Tibial nerve (tissue), 4 donors: ENCODE results near the gene ITSN2. TPM values are rescaled to one million over a fixed set of nuclear protein-coding genes. Genes with fewer than 3 reads are reported as not detected.

Experiments used
- DNase-seq, 2 donors: peaks; one replicate each; pipeline ENCODE4 v3.0.0-alpha.2; 2019; ENCODE audit warnings: low spot score in 2 of 2
- H3K27ac ChIP-seq, 4 donors: fragments of 200-600 bp; sonication (generic) in 3 of 4; one replicate each; pipeline ENCODE4 v1.5.1; 2017 to 2019; ENCODE audit warnings: mild to moderate bottlenecking in 1 of 4
- H3K27me3 ChIP-seq, 2 donors: fragments of 200-600 bp; sonication (generic) in 1 of 2; one replicate each; pipeline versions ENCODE4 v1.5.1 to v1.6.0; 2017 to 2019
- H3K36me3 ChIP-seq, 3 donors: fragments of 200-600 bp; sonication (generic); one replicate each; pipeline ENCODE4 v1.5.1; 2018 to 2019
- H3K4me1 ChIP-seq, 4 donors: fragments of 200-600 bp; sonication (generic) in 3 of 4; one replicate each; pipeline ENCODE4 v1.5.1; 2017 to 2019
- H3K4me3 ChIP-seq, 4 donors: fragments of 200-600 bp; sonication (generic) in 3 of 4; one replicate each; pipeline ENCODE4 v1.5.1; 2017 to 2019; ENCODE audit warnings: mild to moderate bottlenecking in 1 of 4, moderate library complexity in 1 of 4
- H3K9me3 ChIP-seq, 4 donors: fragments of 200-600 bp; sonication (generic) in 3 of 4; one replicate each; pipeline ENCODE4 v1.5.1; 2017 to 2019
- EP300 ChIP-seq, 2 donors: sonication (generic); formaldehyde crosslinking; IDR thresholded peaks; one replicate each; pipeline ENCODE4 v1.6.1; 2017; ENCODE audit warnings: antibody characterized with exemption in 2 of 2, mild to moderate bottlenecking in 1 of 2
- POLR2A ChIP-seq, 2 donors: fragments of 450-650 bp; IDR thresholded peaks; one replicate each; pipeline ENCODE4 v1.6.1; 2017; ENCODE audit warnings: antibody characterized with exemption in 2 of 2, mild to moderate bottlenecking in 2 of 2, moderate library complexity in 2 of 2
- WGBS, 2 donors: methylation state at CpG; one replicate each; pipeline ENCODE4 v1.1.5; 2018; 5-methylcytosine and 5-hydroxymethylcytosine counted together
- total RNA-seq, 4 donors: library from RNA; depleted of rRNA; stranded (reverse); fragments of >200 nt; gene quantifications; one replicate each; pipeline ENCODE4 v1.1.0, GENCODE V29; 2016
- TF ChIP-seq, protein P1 (sequence below), 5 experiments: fragments of 200-600 bp in 3 of 5; fragments of 450-650 bp in 2 of 5; sonication (generic) in 3 of 5; IDR thresholded peaks; one replicate each; pipeline ENCODE4 v1.5.1; 2016 to 2019; ENCODE audit warnings: antibody characterized with exemption in 5 of 5, mild to moderate bottlenecking in 3 of 5, moderate library complexity in 2 of 5

Gene ITSN2
- total RNA-seq, 4 donors from 2014 or later = 47.3 to 54.2 (median 48.7) TPM

DNA sequence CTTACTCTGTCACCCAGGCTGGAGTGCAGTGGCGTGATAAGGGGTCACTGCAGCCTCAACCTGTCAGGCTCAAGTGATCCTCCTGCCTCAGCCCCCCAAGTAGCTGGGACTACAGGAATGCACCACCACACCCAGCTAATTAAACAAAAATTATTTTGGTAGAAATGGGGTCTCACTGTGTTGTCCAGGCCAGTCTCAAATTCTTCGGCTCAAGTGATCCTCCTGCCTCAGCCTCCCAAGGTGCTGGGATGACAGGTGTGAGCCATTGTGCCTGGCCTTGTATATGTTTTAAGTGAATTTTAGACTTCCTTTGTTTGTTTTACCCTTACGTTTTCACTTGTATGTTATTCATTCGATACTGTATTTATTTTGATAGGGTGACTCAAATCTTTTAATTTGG, 34.7 kb upstream of the ITSN2 start:
- Histone ChIP-seq H3K4me1 (no peaks in the 10 kb centered on the region), H3K36me3 (no peaks in the 10 kb centered on the region), H3K4me3 (no peak overlapping the region), H3K9me3 (no peaks in the 10 kb centered on the region), H3K27me3 (no peaks in the 10 kb centered on the region), H3K27ac (no peak overlapping the region)
- no peak for DNase-seq
- TF ChIP-seq, protein P1, sequence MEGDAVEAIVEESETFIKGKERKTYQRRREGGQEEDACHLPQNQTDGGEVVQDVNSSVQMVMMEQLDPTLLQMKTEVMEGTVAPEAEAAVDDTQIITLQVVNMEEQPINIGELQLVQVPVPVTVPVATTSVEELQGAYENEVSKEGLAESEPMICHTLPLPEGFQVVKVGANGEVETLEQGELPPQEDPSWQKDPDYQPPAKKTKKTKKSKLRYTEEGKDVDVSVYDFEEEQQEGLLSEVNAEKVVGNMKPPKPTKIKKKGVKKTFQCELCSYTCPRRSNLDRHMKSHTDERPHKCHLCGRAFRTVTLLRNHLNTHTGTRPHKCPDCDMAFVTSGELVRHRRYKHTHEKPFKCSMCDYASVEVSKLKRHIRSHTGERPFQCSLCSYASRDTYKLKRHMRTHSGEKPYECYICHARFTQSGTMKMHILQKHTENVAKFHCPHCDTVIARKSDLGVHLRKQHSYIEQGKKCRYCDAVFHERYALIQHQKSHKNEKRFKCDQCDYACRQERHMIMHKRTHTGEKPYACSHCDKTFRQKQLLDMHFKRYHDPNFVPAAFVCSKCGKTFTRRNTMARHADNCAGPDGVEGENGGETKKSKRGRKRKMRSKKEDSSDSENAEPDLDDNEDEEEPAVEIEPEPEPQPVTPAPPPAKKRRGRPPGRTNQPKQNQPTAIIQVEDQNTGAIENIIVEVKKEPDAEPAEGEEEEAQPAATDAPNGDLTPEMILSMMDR (IDR thresholded peaks at IDR 0.05) = no peak
- TF ChIP-seq POLR2A (IDR thresholded peaks at IDR 0.05) = no peak
- no peak for TF ChIP-seq EP300 (IDR thresholded peaks at IDR 0.05)
- WGBS, 2 donors = 87 to 90% methylated on average over 4 of the region's 4 CpGs

DNA sequence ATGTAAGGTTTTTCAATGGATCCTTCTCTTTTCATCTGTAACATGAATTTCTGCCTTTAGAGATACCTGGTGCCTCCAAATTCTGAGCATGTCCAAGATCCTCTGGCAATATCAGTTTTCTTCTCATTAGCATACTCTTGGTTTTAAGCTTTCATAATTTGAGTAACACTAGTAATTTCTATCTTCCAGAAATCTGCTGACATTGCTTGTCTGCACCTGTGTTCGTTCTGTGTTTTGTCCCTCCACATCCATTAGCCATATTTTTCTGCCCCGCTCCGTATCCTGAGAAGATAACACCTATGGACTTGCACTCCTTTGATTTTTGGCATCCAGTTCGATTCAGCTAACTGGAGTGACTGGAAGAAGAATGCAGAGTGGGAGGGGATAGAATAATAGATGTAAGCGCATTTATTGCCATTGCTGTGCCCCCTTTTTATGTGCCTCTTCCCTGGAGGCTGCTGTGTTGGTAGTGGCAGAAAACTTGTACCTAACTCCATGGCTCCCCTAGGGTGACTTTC, 32.3 kb upstream of the ITSN2 start:
- DNase-seq = no peak
- Histone ChIP-seq H3K9me3 (no peaks in the 10 kb centered on the region), H3K36me3 (no peaks in the 10 kb centered on the region), H3K4me3 (no peak overlapping the region), H3K27ac (no peak overlapping the region), H3K4me1 (no peaks in the 10 kb centered on the region), H3K27me3 (no peaks in the 10 kb centered on the region)
- TF ChIP-seq, protein P1 (IDR thresholded peaks at IDR 0.05) = no peak
- TF ChIP-seq POLR2A (IDR thresholded peaks at IDR 0.05) (no peak), EP300 (IDR thresholded peaks at IDR 0.05) (no peak)
- WGBS, 2 donors = 77 to 79% methylated on average over 5 of the region's 5 CpGs

DNA sequence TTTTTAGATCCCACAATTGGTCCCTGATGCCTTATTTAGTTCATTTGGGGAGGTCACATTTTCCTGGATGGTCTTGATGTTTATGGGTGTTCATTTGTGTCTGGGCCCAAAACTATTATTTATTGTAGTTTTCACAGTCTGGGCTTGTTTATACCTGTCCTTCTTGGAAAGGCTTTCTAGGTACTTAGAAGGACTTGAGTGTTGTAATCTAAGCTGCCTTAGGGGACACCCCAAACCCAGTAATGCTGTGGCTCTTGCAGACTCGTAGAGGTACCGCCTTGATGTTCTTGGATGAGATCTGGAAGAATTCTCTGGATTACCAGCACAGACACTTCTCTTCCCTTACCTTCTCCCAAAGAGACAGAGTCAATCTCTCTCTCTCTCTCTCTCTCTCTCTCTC, 25.0 kb upstream of the ITSN2 start:
- H3K27me3 ChIP-seq = no peaks in the 10 kb centered on the region
- H3K4me3 ChIP-seq = no peak overlapping the region
- H3K36me3 ChIP-seq = no peaks in the 10 kb centered on the region
- H3K9me3 ChIP-seq = no peaks in the 10 kb centered on the region
- DNase-seq = no peak
- TF ChIP-seq EP300 (IDR thresholded peaks at IDR 0.05) (no peak), POLR2A (IDR thresholded peaks at IDR 0.05) (no peak)
- TF ChIP-seq, protein P1 (IDR thresholded peaks at IDR 0.05) = no peak
- no peak overlapping the region for H3K27ac ChIP-seq
- 89 to 91% methylated on average over 2 of the region's 2 CpGs for WGBS, 2 donors
- peaks cover 0 to 9% (median 0%) of the 10 kb centered on the region in 4 donors for H3K4me1 ChIP-seq

DNA sequence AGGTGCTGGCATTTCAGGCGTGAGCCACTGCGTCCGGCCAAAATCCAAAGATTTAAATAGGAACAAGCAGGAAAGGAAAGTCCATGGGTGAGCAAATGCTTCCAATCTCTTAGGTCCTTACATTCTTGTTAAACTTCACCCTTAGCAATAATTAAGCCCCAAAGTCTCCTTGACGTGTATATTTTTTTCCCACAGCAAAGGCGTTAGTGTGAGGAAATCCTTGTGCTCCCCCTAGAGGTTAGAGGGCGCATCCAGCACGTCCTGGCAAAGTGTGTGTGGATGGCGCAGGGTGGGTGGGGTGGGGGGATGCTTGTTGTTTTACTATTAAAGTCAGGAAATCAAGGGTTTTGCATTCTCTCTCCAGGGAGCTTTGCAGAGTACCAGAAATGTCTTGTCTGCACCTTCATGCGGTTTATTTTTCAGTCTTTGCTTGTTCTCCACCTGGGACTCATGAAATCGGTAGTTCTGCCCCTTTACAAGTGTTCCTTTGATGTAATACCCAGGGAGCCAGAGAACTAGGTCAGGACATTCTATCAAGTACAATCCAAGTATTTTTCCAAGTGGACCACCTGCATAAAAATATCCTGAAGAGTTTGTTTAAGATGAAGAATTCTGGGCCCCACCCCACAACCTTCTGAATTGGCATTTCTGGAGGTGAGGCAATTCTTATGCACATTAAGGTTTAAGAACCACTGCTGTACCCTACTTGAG, 22.2 kb upstream of the ITSN2 start:
- TF ChIP-seq, protein P1 (IDR thresholded peaks at IDR 0.05) = peak; percentile 34 to 84 (median 76)
- no peak for TF ChIP-seq POLR2A (IDR thresholded peaks at IDR 0.05)
- Histone ChIP-seq H3K27ac (no peak overlapping the region), H3K27me3 (no peaks in the 10 kb centered on the region), H3K4me3 (no peak overlapping the region), H3K9me3 (no peaks in the 10 kb centered on the region), H3K36me3 (no peaks in the 10 kb centered on the region), H3K4me1 (peaks cover 0 to 9% (median 0%) of the 10 kb centered on the region in 4 donors)
- WGBS, 2 donors = 22 to 25% methylated on average over 10 of the region's 10 CpGs
- DNase-seq = peak in 1 of 2 donors; percentile 66

DNA sequence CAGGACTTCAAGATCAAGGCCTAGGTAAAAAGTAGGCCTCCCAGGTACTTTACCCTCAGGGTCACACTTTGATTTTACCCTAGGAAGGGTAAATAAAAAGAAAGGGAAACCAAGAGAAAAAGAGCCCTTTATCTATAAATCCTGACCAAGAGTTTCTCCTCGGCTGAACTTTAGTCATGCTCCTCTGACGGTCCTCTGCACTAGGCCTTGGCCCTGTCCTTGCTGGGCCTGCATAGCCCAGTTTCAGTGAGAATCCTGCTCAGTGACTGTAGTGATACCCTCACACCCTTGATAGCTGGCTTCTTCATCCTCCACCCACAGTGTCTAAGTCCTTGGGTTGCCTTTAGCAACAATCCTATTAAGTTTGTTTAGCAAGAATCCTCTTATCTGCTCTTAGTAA, 20.5 kb upstream of the ITSN2 start:
- 72 to 81% methylated on average over 2 of the region's 2 CpGs for WGBS, 2 donors
- H3K4me3 ChIP-seq = no peak overlapping the region
- DNase-seq = no peak
- TF ChIP-seq, protein P1 (IDR thresholded peaks at IDR 0.05) = no peak
- TF ChIP-seq EP300 (IDR thresholded peaks at IDR 0.05) (no peak), POLR2A (IDR thresholded peaks at IDR 0.05) (no peak)
- no peak overlapping the region for H3K27ac ChIP-seq
- no peaks in the 10 kb centered on the region for H3K9me3 ChIP-seq
- no peaks in the 10 kb centered on the region for H3K27me3 ChIP-seq
- no peaks in the 10 kb centered on the region for H3K36me3 ChIP-seq
- peaks cover 0 to 9% (median 0%) of the 10 kb centered on the region in 4 donors for H3K4me1 ChIP-seq
